OCI-LY7 (cell line): ENCODE results near the gene JCAD. TPM values are rescaled to one million over a fixed set of nuclear protein-coding genes. Genes with fewer than 3 reads are reported as not detected.
"Not testable (repeated sequence)": the region's sequence is repeated elsewhere in the genome, so short reads cannot be mapped to it uniquely, and the experiment has no call there.

Experiments
- BruUV-seq: library from RNA; stranded (reverse); fragments of 400-500 nt; replicated peaks from 2 replicates; lab custom pipeline; 2021; lab: Mats Ljungman, UMichigan
- CTCF ChIA-PET: fragments of 300-600 bp; sonication (Branson Sonifier 250); formaldehyde crosslinking; loops from one replicate; lab custom pipeline; 2022; ENCODE audit warnings: antibody characterized with exemption; ENCODE audit not compliant: unreplicated experiment; lab: Charles Lee
- POLR2A ChIA-PET: fragments of 300-600 bp; sonication (Branson Sonifier 250); formaldehyde crosslinking; loops from one replicate; lab custom pipeline; 2022; ENCODE audit warnings: antibody characterized with exemption; lab: Charles Lee
- DNase-seq: peaks from one replicate; pipeline ENCODE4 v3.0.0-alpha.2; 2015; ENCODE audit warnings: low spot score
- H2AFZ ChIP-seq: fragments of 200-600 bp; sonication (generic), shearing (Covaris generic); 2 replicates; pipeline ENCODE4 v1.6.1; 2014; ENCODE audit warnings: mild to moderate bottlenecking, antibody characterized with exemption, low read length, moderate library complexity
- H3K27ac ChIP-seq: fragments of 200-600 bp; sonication (generic); 2 replicates; pipeline ENCODE4 v1.5.1; 2014; ENCODE audit warnings: mixed run types, low read depth, mild to moderate bottlenecking, moderate library complexity, low read length, inconsistent platforms; ENCODE audit not compliant: poor library complexity, severe bottlenecking
- H3K36me3 ChIP-seq: fragments of 200-600 bp; sonication (generic); 2 replicates; pipeline ENCODE4 v1.6.1; 2014; ENCODE audit warnings: mild to moderate bottlenecking, antibody characterized with exemption, low read length, moderate library complexity, mixed read lengths; ENCODE audit not compliant: insufficient read depth
- H3K4me1 ChIP-seq: fragments of 200-600 bp; sonication (generic); 2 replicates; pipeline ENCODE4 v1.5.1; 2014; ENCODE audit warnings: mild to moderate bottlenecking, low read length; ENCODE audit not compliant: insufficient read depth, poor library complexity, severe bottlenecking
- H3K4me2 ChIP-seq: fragments of 200-600 bp; sonication (generic); 2 replicates; pipeline ENCODE4 v1.6.1; 2014; ENCODE audit warnings: mild to moderate bottlenecking, low read length
- H3K4me3 ChIP-seq: fragments of 200-600 bp; sonication (generic); 2 replicates; pipeline ENCODE4 v1.5.1; 2014; ENCODE audit warnings: mild to moderate bottlenecking, low read depth, low read length; ENCODE audit not compliant: poor library complexity, severe bottlenecking
- H3K79me2 ChIP-seq: fragments of 200-600 bp; sonication (generic); 2 replicates; pipeline ENCODE4 v1.6.1; 2016; ENCODE audit warnings: low read depth, mild to moderate bottlenecking, low read length, moderate library complexity, mixed read lengths; ENCODE audit not compliant: insufficient read depth
- H3K9me2 ChIP-seq: fragments of 200-600 bp; sonication (generic); 2 replicates; pipeline ENCODE4 v1.6.1; 2016; ENCODE audit warnings: mild to moderate bottlenecking, low read length, mixed read lengths; ENCODE audit not compliant: insufficient read depth
- H3K9me3 ChIP-seq: fragments of 200-600 bp; sonication (generic); 2 replicates; pipeline ENCODE4 v1.6.1; 2014; ENCODE audit warnings: mild to moderate bottlenecking, mixed run types, low read length, mixed read lengths
- H4K20me1 ChIP-seq: fragments of 200-600 bp; sonication (generic); 2 replicates; pipeline ENCODE4 v1.6.1; 2014; ENCODE audit warnings: mild to moderate bottlenecking, antibody characterized with exemption, low read length, moderate library complexity, mixed read lengths; ENCODE audit not compliant: insufficient read depth
- CTCF ChIP-seq: fragments of 200-600 bp; sonication (generic); conservative IDR thresholded peaks from 2 replicates; pipeline ENCODE4 v1.5.1; 2014; ENCODE audit warnings: mild to moderate bottlenecking, antibody characterized with exemption, low read length, moderate library complexity, mixed read lengths
- EZH2phosphoT487 ChIP-seq: fragments of 200-600 bp; sonication (generic); IDR thresholded peaks from 2 replicates; pipeline ENCODE4 v1.6.1; 2018; ENCODE audit warnings: low read depth, borderline replicate concordance, mild to moderate bottlenecking, mixed run types, antibody characterized with exemption, low read length, moderate library complexity, mixed read lengths
- intact Hi-C: fragments of 100-400 bp; cut with micrococcal nuclease; formaldehyde crosslinking; loops from one replicate; pipeline ENCODE4 v1.10.0; 2022; ENCODE audit not compliant: unreplicated experiment
- total RNA-seq, 2 experiments: library from RNA; depleted of rRNA in 1 of 2; stranded (reverse); fragments of >200 nt in 1 of 2; shearing (Covaris generic) in 1 of 2; gene quantifications; 2 replicates each; pipeline ENCODE4 v1.2.3, GENCODE V29; 2014 to 2022

The JCAD gene
- total RNA-seq, 2 experiments from 2014 or later: not detected

DNA sequence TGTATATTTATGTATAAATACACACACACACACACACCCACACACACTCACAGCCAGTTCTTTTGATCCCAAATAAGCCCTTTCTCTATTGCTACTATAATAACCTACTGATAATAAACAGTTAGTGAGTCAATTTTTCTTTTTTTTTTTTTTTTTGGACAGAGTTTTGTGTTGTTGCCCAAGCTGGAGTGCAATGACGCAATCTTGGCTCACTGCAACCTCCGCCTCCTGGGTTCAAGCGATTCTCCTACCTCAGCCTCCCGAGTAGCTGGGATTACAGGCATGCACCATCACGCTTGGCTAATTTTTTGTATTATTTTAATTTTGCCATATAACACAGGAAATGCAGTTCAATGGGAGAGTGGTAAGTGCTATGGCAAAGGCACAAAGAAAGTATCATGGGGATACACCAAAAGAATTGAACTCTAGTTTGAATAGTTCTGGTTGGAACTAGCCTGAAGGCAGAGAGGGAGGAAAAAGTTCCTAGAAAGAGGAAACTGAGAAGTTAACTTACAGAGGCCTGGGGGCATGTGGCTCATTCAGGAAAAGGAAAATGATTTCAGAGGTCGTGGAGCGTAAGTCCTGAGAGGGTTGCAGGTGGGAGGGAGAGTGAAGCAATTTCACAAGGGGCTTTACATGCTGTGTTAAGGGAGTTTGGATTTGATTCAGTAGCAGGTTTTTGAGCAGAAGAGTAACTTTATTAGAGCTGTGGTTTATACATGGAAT is 44.4 kb upstream of the JCAD start:
- H3K9me3 ChIP-seq: no peaks in the 10 kb centered on the region
- H4K20me1 ChIP-seq: no peaks in the 10 kb centered on the region
- H3K9me2 ChIP-seq: no peaks in the 10 kb centered on the region
- H3K4me2 ChIP-seq: no peak overlapping the region
- H3K4me3 ChIP-seq: no peak overlapping the region
- H2AFZ ChIP-seq: no peak overlapping the region
- no peaks in the 10 kb centered on the region for H3K36me3 ChIP-seq
- H3K27ac ChIP-seq: no peak overlapping the region
- CTCF ChIA-PET: no interaction called here
- H3K4me1 ChIP-seq: no peaks in the 10 kb centered on the region
- no TSS peak for BruUV-seq
- intact Hi-C loops: no loop called here
- DNase-seq: no peak
- POLR2A ChIA-PET: no interaction called here
- TF ChIP-seq EZH2phosphoT487 (no peak), CTCF (no peak)
- H3K79me2 ChIP-seq: no peaks in the 10 kb centered on the region

DNA sequence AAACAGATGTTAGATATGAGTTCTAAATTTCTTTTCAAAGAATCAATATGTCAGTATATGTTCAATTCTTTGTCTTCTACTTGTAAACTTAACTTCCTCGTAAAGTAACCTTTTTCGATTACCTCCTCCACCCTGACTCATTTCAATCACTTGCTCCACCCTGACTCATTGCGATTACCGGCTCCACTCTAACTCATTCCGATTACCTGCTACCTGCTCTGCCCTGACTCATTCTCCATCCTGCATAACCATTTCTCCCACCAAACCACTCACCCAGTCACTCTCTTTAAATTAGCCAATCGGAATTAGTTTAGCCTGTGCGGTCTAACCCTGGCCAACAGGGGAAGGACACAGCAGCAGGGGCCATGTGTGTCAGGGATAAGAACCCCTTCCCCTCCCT is 40.3 kb upstream of the JCAD start:
- H3K79me2 ChIP-seq, DNase-seq, intact Hi-C loops, H3K9me2 ChIP-seq, H3K27ac ChIP-seq, POLR2A ChIA-PET, BruUV-seq, H3K36me3 ChIP-seq, H3K4me1 ChIP-seq, H3K9me3 ChIP-seq, H4K20me1 ChIP-seq, H2AFZ ChIP-seq, H3K4me3 ChIP-seq, CTCF ChIA-PET, H3K4me2 ChIP-seq: not testable (repeated sequence)

- Histone ChIP-seq H3K27ac (no peak overlapping the region), H3K4me3 (no peak overlapping the region), H3K9me3 (no peaks in the 10 kb centered on the region), H3K4me2 (no peak overlapping the region), H3K4me1 (no peaks in the 10 kb centered on the region), H3K36me3 (no peaks in the 10 kb centered on the region), H4K20me1 (no peaks in the 10 kb centered on the region), H3K9me2 (no peaks in the 10 kb centered on the region), H2AFZ (no peak overlapping the region), H3K79me2 (no peaks in the 10 kb centered on the region)
- POLR2A ChIA-PET: interaction anchor here (0.7 kb wide), 1 partner anchor 9 kb away, joined by 3 read pairs; no protein-coding TSS in a partner anchor
- BruUV-seq: no TSS peak
- no peak for DNase-seq
- CTCF ChIA-PET: no interaction called here
- intact Hi-C loops: no loop called here
- no peak for TF ChIP-seq EZH2phosphoT487
- TF ChIP-seq CTCF: no peak
Observed at GRCh38 chr10:30099101-30099500, 39.7 kb upstream of the JCAD start.
